Psoas muscle (tissue), 8 donors: ENCODE measurements around the gene GUCY2F. TPM values are rescaled to one million over a fixed set of nuclear protein-coding genes. Genes with fewer than 3 reads are reported as not detected.

Source experiments
- ATAC-seq, 4 donors: fragments of 200-7000 bp; cut with Tn5 transposase; one replicate each; pipeline ENCODE4 v1.9.1; 2020; ENCODE audit warnings: moderate library complexity in 3 of 4, mild to moderate bottlenecking in 2 of 4
- DNase-seq, 2 donors: peaks; one replicate each; pipeline ENCODE4 v3.0.0-alpha.2; 2020
- H3K27ac ChIP-seq: fragments of 200-600 bp; one replicate; pipeline ENCODE4 v1.8.0; 2022
- H3K27me3 ChIP-seq, 3 donors: fragments of 200-600 bp in 1 of 3; one replicate each; pipeline versions ENCODE4 v1.6.1 to v1.8.0; 2013 to 2022; ENCODE audit warnings: low read length in 2 of 3, mild to moderate bottlenecking in 2 of 3, moderate library complexity in 1 of 3; ENCODE audit not compliant: insufficient read depth in 3 of 3
- H3K36me3 ChIP-seq, 2 donors: fragments of 200-600 bp in 1 of 2; one replicate each; pipeline versions ENCODE4 v1.6.1 to v1.8.0; 2013 to 2022; ENCODE audit warnings: low read depth in 1 of 2, mild to moderate bottlenecking in 1 of 2, moderate library complexity in 1 of 2; ENCODE audit not compliant: insufficient read depth in 1 of 2
- H3K4me1 ChIP-seq: fragments of 200-600 bp; one replicate; pipeline ENCODE4 v1.8.0; 2022
- H3K4me3 ChIP-seq: fragments of 200-600 bp; one replicate; pipeline ENCODE4 v1.8.0; 2022; ENCODE audit warnings: mild to moderate bottlenecking
- H3K9me3 ChIP-seq: fragments of 200-600 bp; one replicate; pipeline ENCODE4 v1.8.0; 2022
- WGBS, 3 donors: extraction: QIAGEN DNeasy Blood & Tissue Kit; methylation state at CpG; one replicate each; pipeline versions ENCODE4 v1.1.6 to v1.1.7; 2013; 5-methylcytosine and 5-hydroxymethylcytosine counted together
- intact Hi-C, 2 donors: fragments of 100-400 bp; cut with DNase I; formaldehyde crosslinking; loops; one replicate each; pipeline versions ENCODE4 v1.11.0 to v1.14.2; 2022
- polyA plus RNA-seq, 3 donors: library from polyadenylated mRNA; stranded (reverse); fragments of 200-250 nt; gene quantifications; one replicate each; pipeline ENCODE4 v1.2.3, GENCODE V29; 2013
- total RNA-seq, 4 donors: library from RNA; stranded (reverse); fragmentation: NEBNext Ultra II Directional in 2 of 4; extraction: Animal tissue kit (Norgen Biotek cat#: 25700) in 2 of 4; gene quantifications; one replicate each; pipeline versions ENCODE4 v1.2.1 to v1.2.4, GENCODE V29; 2021 to 2023
- TF ChIP-seq, protein P1 (sequence below): fragments of 200-600 bp; IDR thresholded peaks from one replicate; pipeline ENCODE4 v1.8.0; 2022; ENCODE audit warnings: antibody characterized with exemption
- donor health status: healthy with polysubstance abuse.
- donor health status: DM: no; HTN: no; CAD: no; lungs with moderate emphysema.
- donor health status: Bipolar disorder and iron deficiency.
- donor health status: healthy.
- donor health status: DM: yes; HTN: yes; CAD: no.
- donor health status: DM: no; HTN: no; CAD: no.
- donor health status: DM: no; HTN: no; CAD: no.
- donor health status: DM: yes; HTN: yes; CAD: no.

GUCY2F gene
- total and polyA plus RNA-seq, 7 donors = not detected

DNA sequence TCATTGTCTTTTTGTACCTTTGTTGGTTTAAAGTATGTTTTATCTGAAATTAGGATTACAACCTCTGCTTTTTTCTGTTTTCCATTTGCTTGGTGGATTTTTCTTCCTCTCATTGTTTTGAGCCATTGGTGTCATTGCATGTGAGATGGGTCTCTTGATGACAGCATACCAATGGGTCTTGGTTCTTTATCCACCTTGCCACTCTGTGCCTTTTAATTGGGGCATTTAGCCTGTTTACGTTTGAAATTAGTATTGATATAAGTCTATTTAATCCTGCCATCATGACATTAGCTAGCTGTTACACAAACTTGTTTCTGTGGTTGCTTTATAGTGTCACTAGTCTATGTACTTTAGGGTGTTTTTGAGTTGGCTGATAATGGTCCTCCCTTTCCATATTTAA, 145.7 kb downstream of the GUCY2F start:
- DNase-seq (no peak), ATAC-seq (no peak)
- TF ChIP-seq, protein P1, sequence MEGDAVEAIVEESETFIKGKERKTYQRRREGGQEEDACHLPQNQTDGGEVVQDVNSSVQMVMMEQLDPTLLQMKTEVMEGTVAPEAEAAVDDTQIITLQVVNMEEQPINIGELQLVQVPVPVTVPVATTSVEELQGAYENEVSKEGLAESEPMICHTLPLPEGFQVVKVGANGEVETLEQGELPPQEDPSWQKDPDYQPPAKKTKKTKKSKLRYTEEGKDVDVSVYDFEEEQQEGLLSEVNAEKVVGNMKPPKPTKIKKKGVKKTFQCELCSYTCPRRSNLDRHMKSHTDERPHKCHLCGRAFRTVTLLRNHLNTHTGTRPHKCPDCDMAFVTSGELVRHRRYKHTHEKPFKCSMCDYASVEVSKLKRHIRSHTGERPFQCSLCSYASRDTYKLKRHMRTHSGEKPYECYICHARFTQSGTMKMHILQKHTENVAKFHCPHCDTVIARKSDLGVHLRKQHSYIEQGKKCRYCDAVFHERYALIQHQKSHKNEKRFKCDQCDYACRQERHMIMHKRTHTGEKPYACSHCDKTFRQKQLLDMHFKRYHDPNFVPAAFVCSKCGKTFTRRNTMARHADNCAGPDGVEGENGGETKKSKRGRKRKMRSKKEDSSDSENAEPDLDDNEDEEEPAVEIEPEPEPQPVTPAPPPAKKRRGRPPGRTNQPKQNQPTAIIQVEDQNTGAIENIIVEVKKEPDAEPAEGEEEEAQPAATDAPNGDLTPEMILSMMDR = no peak
- peaks cover 13% of the 10 kb centered on the region for H3K9me3 ChIP-seq
- intact Hi-C loops = no loop called here
- 67 to 76% (median 75%) methylated on average over 1 of the region's 1 CpG for WGBS, 3 donors
- no peak overlapping the region for H3K4me3 ChIP-seq
- peaks cover 0 to 6% (median 0%) of the 10 kb centered on the region in 3 donors for H3K27me3 ChIP-seq
- H3K4me1 ChIP-seq = no peaks in the 10 kb centered on the region
- H3K36me3 ChIP-seq = no peaks in the 10 kb centered on the region
- no peak overlapping the region for H3K27ac ChIP-seq

DNA sequence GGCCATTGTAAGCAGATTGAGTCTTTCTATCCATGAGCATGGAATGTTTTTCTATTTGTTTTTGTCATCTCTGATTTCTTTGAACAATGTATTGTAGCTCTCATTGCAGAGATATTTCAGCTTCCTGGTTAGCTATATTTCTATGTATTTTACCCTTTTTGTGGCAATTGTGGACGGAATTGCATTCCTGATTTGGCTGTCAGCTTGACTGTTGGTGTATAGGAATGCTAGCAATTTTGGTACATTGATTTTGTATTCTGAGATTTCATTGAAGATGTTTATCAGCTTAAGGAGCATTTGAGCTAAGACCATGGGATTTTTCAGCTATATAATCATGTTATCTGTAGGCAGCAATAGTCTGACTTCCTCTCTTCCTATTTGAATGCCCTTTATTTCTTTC, 154.6 kb downstream of the GUCY2F start:
- 49 to 64% (median 53%) methylated on average over 1 of the region's 1 CpG for WGBS, 3 donors
- Histone ChIP-seq H3K36me3 (no peaks in the 10 kb centered on the region), H3K9me3 (peaks cover 12% of the 10 kb centered on the region), H3K4me3 (no peak overlapping the region), H3K4me1 (no peaks in the 10 kb centered on the region), H3K27ac (no peak overlapping the region), H3K27me3 (no peaks in the 10 kb centered on the region)
- DNase-seq = no peak
- TF ChIP-seq, protein P1 = no peak
- ATAC-seq = no peak
- intact Hi-C loops = no loop called here

Other genes with a start within 250 kb of the GUCY2F start
- 1 to 10 TPM; 1.2 to 2.6 (median 2.1) TPM for gene NXT2, start 54.8 kb upstream of the GUCY2F start, total RNA-seq
- gene NXT2, start 54.8 kb upstream of the GUCY2F start, polyA plus RNA-seq = 1 to 10 TPM; 2.0 to 4.4 (median 2.8) TPM
- gene KCNE5, start 143.1 kb upstream of the GUCY2F start, total RNA-seq = under 1 TPM in 2 of 4 donors, not detected in 2; 0.26 to 0.64 TPM
- under 1 TPM; 0.14 to 0.78 (median 0.47) TPM for gene KCNE5, start 143.1 kb upstream of the GUCY2F start, polyA plus RNA-seq